ENCODE results near the gene KNSTRN.
A peak's percentile ranks its signal among the peaks of the same experiment; 100 is the strongest.

KNSTRN gene

DNA sequence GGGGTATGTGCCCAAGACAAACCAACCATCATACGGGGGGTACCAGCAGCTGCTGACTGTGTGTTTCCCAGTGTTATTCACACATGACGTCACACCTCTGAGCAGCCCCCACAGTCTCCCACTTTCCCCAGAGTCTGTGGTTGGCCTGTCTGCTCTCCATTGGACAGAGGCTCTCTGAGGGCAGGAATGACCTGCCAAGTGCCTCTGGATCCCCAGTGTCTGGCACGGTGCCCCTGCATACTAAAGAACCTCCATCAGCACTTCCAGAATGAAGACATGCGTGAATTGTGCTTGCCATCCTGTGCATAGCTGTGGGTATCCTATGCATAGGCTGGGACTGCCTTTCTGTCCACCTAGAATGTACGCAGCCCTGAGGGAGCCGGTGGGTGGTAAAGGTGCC, 38.3 kb upstream of the KNSTRN start:
- intact Hi-C loops (cut with DNase I) = loop anchor here (5.0 kb wide), 1 partner anchor 78 kb away; no protein-coding TSS in a partner anchor
- DNase-seq = no peak

DNA sequence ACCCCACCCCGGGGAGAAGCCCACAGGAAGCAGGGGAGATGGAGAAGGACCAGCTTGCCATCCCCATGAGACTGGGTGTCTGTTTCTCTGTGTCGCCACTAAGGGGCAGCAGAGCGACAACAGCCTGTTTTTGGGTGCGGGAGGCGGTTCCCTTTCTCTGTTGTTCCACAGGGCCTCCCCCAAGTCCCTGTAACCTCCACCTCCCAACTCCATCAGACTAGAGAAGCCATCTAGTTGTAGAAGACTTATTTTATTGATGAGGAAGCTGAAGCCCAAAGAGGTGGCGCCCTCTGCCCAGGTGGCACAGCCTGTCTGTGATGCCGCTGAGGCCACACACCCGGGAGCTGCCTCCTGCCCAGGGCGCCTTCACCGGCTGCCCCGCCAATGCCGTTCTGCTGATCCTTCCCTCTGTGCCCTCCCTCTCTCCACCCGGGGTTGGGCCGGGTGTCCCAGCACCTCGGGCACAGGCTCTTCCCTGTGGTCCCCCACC, 37.8 kb upstream of the KNSTRN start:
- intact Hi-C loops (cut with DNase I) = loop anchor here (5.0 kb wide), 1 partner anchor 78 kb away; no protein-coding TSS in a partner anchor
- DNase-seq = peak; percentile 61 to 88 (median 78)

DNA sequence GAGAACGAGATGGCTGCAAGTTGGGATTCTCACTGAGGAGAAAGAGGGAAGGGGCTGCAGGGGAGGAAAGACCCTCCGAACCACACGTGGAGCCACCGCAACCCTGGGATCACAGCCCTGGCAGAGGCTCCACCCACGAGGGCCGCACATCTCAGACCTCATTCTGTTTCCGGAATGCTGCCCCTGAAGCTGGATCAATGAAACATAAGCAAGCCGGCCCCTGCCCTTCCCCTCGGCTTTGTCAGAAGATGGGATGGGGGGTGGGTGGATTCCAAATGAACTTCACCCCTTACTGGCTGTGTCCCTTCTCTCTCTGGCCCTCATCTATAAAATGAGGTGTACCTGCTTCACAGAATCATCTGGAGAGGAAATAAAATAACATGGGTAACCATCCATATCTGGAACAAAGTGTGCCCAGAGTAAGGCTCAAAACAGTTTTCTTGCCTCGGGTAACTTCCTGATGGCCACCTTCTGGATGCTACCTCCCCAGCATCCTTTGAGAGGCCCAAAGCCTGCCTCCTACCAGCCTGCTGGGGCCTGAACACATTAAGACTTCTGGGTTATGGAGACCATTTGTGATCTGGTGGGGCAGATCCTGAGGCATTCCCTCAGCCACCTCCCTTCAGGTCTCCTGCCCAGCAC, 37.2 kb upstream of the KNSTRN start:
- no peak for DNase-seq
- intact Hi-C loops (cut with DNase I) = no loop called here

DNA sequence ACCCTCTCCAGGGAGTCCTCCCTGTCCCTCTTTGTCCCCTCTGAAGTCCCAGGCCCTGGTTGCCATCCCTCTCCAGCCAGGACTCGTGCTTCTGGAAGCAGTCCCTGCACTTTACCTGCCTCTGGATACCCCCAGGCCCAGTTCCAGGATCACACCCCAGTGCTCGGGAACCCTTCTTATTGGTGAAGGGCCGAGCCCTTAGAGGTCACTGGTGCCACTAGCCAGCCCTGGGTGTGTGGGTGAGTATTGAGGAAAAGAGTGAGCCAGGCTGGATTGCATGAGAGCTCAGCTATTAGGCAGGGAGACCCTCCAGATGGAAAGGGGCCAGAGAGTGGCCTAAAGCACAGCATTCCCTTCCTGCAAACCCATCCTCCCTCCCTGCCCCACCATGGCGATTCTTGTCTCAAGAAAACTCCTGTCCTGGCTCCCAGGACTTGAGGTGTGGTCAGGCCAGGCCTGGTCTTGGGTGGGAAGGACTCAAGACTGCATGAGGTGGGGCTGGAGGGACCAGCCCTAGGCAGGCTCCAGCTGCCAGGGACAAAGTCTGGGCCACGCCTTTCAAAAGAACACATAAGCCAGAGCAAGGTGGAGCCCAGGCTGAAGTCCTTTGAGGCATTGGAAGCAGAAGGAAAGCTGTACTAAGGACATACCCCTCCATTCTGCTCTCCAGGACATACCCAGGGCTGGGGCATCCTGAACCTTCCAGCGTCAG, 36.5 kb upstream of the KNSTRN start:
- intact Hi-C loops (cut with DNase I) = no loop called here
- no peak for DNase-seq

DNA sequence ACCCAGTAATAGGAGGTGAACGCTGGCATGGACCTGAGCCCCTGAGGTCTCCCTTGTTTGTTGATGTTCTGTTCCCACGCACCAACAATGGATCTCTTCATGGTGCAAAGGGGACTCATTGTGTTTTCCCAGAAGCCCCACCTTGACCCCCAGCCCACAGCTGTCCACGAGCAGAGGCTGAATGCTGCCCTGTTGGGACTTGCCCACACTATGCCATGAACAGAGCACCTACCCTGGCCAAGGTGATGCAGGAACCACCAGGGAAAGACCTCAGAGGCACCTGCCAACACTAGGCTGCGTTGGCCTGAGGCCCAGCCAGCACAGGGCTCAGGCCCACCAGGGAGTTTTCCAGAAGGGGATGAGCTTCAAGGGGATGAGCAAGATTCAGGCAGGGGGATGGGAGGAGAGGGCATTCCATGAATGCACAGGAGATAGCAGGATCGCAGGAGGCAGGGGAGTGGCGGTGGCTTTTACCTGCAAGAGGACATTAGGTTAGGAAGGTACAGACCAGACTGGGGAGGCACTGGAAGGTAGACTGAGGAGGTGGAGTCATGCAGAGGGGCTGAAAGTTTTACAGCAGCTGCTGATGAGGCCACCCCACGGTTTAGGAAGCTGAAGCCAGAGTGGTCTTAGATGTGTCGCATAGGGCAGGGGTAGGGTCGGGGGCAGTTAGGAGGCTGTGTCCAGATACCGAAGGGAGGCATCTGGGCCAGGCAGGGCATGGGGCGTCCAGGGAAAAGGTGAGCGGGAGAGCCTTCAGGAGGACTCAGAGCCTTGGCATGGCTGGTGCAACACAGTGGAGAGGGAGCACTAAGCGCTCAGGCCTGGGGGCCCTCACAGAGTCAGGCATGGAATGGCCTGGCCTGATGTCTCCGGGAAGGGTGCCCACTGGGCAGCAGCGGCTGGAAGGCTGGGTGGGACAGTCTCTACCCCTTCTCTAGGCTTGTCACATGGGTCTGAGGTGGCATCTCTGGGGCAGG, 35.7 kb upstream of the KNSTRN start:
- no peak for DNase-seq
- intact Hi-C loops (cut with DNase I) = no loop called here

DNA sequence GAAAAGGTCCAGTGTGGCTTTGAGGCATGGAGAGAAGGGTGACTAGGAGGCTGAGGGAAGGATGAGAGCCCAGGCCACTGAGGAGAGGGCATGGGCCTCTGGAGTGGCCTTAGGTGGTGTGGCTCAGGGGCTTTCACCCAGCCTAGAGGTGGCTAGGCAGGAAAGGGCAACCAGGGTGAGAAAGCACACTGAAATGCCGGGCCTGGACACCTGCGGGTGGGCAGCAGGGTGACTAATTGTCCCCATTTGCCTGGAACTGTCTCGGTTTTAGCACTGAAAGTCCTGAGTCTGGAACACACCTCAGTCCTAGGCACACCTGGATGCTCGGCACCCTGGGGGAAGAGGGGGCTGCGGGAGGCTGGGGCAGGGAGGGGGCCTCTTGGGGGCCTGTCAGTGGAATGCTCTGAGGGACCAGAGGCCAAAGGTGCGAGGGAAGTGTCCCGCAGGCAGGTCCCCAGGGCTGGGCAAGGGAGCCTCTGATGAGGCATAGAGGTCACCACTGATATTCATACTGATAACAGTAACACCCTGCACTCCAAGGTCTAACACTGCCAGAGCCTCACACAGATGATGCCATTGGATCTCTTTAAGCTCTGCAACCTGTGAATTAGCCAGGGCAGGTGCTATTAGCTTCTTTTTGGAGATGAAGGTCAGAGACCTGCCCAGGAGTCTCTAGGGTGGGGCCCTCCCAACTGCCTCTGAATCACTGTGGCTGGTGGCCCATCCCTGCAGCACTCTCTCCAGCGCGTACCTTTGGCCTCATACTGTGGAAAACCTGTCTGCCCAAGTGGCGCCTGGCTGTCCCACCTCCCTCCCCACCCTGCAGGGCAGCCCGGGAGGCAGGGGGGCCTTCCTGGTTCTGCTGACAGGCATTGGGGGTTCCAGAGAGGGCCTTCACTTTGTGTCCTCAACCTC, 34.7 kb upstream of the KNSTRN start:
- intact Hi-C loops (cut with DNase I) = no loop called here
- DNase-seq = no peak

DNA sequence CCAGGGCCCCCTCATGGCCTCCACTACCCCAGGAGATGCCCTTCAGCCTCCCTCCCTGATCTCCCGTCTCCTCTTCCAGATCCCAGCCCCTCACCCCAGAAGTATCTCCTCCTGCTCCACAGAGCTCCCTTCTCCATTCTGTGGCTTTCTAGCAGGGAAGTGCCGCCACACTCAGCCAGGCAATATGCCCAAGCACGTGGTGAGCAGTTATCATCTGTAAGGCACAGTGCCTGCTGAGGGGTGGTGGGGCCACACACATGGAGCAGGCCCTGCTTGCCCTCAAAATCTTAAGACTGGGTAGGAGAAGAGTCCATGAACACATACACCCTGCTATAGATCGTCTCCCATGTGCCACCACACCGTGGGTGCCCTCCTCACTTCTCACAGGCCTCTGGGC, 34.0 kb upstream of the KNSTRN start:
- DNase-seq = no peak
- intact Hi-C loops (cut with DNase I) = no loop called here

DNA sequence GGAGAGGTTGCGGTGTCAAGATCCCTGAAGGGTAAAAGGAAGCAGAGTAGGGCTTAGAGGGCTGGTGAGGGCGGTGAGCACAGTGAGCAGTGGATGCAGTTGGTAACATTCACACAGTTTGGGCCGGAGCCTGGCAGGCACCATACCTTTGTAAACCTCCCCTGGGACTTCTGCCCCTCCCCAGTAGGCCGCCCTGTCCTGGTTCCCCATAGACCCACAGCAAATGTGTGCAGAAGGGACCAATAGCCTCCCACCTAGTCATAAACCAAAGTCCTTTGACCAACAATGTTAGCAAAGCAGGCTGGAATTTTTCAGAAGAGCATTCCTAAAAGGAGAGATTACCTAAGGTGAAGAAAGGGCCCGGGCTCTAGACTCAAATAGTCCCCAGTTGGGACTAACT, 33.4 kb upstream of the KNSTRN start:
- intact Hi-C loops (cut with DNase I) = no loop called here
- DNase-seq = no peak

DNA sequence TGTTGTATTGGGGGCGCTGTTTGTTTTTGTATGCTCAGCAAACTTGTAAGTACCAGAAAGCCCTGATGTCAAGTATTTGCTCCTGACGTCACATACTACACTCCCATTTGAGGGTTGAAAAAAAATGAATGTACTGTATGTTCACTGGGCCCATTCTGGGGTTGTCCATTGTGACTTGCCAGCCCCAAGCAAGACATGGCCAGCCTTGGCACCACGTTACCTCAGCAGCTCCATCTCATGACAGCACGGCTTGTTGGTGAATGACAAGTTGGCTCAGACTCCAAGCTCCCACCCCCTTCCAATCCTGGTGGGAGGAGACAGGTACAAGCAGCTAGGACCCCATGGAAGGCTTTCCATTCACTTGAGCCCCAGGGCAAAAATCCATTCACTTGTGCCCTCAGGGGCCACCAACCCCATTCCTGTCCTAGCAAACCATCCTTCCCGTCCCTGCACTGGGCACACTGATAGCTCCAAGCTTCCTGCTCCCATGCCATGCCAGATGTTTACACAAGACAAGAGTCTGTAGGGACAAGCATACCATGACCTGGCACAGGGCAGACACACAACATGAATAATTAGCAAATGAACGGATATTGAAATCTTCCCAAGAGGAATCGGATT, 30.1 kb upstream of the KNSTRN start:
- intact Hi-C loops (cut with DNase I) = no loop called here
- no peak for DNase-seq

DNA sequence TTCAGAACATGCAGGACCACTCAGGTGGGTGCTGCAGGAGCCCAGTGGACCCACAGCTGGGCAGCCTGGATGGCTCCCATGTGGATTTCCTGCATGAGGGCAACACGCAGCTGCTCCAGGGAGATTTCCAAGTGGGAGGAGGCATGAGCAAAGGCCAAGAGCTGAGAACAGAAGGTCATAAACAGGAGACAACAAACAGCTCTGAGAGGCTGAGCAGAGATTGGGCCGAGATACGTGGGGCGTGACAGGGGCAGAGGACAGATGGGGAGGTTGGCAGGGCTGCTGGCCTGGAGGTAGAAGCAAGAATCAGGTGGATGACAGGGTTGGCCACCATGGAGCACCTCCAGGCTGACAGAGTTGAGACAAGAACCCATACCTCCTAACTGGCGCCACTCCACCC, 28.8 kb upstream of the KNSTRN start:
- intact Hi-C loops (cut with DNase I) = no loop called here
- DNase-seq = no peak

DNA sequence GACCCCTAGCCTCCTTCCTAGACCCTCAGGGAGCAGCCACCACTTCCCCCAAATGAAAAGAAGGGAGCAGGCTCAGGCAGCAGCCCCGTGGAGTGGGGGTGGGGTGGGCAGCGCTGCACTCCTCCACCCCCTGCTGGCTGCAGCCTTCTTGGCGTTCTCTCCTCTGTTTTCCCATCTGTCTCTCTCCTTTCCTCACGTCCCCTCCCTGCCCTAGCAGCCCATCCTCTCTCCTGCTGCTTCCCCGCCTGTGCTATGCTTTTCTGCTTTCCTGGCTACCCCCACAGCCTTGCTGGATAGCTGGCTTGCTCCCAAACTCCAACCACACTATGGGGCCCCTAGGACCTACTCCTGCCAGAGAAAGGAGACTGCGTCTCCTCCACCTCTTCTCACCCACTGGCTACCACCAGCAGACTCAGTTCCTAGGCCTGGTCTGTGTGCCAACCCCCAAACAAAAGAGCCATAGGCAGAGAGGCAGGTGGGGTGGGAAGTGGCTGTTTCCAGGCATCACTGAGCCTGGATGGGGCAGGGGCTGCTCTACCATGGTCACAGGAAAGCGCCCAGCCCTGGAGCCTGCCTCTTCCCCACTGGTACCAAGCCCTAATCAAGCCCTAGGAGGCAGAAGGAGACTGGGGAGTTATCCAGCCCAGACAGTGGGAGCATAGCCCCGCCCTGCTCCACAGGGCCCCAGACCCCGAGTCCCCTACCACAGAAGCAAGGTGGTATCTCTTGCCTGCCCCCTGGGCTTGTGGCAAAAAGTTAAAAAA, 27.9 kb upstream of the KNSTRN start:
- DNase-seq = peak in 21 of 42 donors; percentile 22 to 61 (median 43)
- intact Hi-C loops (cut with DNase I) = no loop called here

DNA sequence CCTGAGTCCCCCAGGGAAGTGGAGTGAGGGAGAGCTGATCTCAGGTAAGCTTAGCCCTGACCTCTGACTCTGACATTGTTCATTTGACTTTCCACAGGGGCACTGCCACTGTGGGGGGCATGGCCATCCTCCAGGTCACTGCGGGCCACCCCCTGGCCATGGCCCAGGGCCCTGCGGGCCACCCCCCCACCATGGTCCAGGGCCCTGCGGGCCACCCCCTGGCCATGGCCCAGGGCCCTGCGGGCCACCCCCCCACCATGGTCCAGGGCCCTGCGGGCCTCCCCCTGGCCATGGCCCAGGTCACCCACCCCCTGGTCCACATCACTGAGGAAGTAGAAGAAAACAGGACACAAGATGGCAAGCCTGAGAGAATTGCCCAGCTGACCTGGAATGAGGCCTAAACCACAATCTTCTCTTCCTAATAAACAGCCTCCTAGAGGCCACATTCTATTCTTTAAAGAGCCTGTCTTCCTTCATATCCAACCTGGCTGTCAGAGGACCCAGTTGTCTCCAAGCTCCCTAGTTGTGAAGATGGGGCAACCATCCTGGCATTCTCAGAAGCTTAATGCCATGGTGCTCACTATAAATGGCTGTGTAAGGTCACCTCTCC, 26.4 kb upstream of the KNSTRN start:
- DNase-seq = no peak

DNA sequence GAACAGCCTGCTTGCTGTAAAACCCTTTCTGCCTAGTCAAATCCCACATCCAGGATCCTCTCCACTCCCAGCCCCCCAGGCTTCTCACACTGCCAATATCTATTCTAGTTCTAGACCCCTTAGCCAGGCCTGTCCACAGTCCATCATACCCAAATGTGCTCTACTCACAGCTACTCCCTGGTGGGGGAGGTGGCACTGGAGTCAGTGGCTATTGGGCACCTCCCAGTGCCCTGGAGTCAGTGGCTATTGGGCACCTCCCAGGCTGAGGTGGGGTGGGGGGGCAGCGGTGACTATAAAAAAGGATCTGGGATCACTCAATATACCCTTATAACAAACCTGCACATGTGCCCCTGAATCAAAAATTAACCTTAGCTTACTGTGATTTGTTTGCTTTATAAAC, 25.3 kb upstream of the KNSTRN start:
- DNase-seq = no peak
- intact Hi-C loops (cut with DNase I) = no loop called here

More for the DNA sequence above, 26.4 kb upstream of the KNSTRN start:
- intact Hi-C loops (cut with DNase I) = no loop called here

DNA sequence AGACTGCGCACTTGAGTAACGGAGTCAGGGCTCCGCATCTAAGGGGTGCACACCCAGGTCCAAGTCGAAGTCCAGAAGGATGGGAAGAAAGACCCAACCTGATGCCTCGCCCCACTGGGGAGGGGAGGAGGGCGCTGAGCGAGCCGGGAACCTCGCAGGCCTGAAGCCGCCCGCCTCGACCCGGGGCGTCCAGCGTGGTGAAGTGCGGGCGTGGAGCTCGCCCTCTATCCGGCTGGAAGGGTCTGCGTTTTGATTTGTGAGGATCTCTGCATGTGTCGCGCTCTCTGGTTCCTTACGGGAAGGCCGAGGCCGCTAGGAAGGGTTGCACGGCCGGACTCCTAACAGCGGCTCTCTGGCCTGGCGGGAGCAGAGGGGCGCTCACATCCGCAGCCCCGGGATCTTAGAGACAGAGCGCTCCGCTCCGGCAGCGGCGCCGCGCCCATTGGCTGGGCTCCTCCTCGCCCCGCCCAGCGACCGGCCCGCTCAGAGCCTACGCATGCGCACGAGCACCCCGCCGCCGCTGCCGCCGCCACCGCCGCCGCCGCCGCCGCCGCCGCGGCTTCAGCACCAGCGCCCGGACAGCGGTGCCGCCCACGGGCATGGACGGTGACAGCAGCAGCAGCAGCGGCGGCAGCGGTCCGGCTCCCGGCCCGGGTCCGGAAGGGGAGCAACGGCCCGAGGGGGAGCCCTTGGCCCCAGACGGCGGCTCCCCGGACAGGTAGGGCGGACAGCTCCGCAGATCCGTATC, 24.6 kb upstream of the KNSTRN start, which contains the start of gene DISP2:
Gene DISP2 (plus strand): TSS at position 497 of the 748 bp plus-strand sequence. CDS start 103 bp downstream, at position 600.
- intact Hi-C loops (cut with DNase I) = no loop called here
- peak; percentile 59 to 95 (median 89) for DNase-seq

DNA sequence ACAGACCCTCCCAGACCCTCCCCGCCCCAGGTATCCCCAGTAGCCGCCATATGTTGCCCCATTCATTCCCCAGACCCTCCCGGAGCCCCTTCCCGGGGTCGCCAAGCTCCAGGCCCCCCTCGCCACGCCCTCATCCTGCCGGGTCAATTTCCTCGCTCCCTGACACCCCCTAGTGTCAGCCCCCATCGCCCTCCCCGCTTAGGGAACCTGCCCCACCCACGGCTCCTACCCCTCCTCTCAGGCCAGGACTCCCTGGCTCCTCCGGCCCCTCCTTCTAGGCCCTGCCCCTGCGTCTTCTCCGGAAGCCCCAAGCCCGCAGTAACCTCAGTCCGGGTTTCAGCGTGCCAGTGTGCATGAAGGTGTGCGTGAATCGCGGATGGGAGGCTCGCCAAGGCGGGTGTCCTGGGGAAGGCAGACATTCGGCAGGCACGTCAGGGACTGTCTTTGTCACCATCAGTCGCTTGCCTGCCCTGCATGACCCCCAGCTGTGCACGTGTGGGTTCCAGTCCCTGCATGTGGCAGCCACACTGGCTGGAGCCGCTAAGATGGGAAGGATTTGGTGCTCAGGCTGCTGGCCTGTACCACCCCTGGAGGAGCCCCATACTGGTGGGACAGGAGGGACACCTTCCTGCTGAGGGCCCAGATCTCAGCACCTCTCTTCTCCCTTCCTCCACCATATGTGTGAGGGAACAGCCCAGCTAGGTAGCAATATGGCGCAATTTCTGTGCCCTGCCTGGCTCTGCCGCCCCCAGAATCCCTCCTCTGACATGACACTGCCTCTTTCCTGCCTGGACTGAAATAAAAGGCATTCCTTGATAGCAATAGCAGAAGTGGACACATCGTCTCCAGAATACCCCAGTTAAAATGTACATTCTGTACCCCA, 23.8 kb upstream of the KNSTRN start:
- intact Hi-C loops (cut with DNase I) = no loop called here
- DNase-seq = peak in 28 of 42 donors; percentile 16 to 77 (median 56)

All from head of caudate nucleus (tissue), 42 donors.